B cell (primary cell): ENCODE results near the gene RAB22A. TPM values are rescaled to one million over a fixed set of nuclear protein-coding genes. Genes with fewer than 3 reads are reported as not detected.
A peak's percentile ranks its signal among the peaks of the same experiment; 100 is the strongest.

Experiments used
- ATAC-seq: fragments of 200-7000 bp; cut with Tn5 transposase; one replicate; pipeline ENCODE4 v1.10.0; 2021; ENCODE audit warnings: low read depth, mild to moderate bottlenecking, moderate number of reproducible peaks, moderate library complexity
- CTCF ChIA-PET: fragments of 350-600 bp; sonication (Branson Sonifier 250); formaldehyde crosslinking; loops from one replicate; lab custom pipeline; 2021; ENCODE audit warnings: antibody characterized with exemption, inconsistent platforms; lab: Charles Lee
- POLR2A ChIA-PET: fragments of 350-600 bp; sonication (Branson Sonifier 250); formaldehyde crosslinking; loops from one replicate; lab custom pipeline; 2021; ENCODE audit warnings: antibody characterized with exemption; lab: Charles Lee
- DNase-seq: peaks from one replicate; pipeline ENCODE4 v3.0.0; 2013
- H2AFZ ChIP-seq: 2 replicates; pipeline ENCODE4 v1.6.1; 2012; ENCODE audit warnings: mild to moderate bottlenecking, low read depth, low read length; ENCODE audit not compliant: insufficient read depth, poor library complexity, severe bottlenecking
- H3K27ac ChIP-seq, 2 donors: 1 replicate in 1 of 2; 2 replicates in 1 of 2; pipeline ENCODE4 v1.5.1; 2012 to 2013; ENCODE audit warnings: low read length in 2 of 2, mild to moderate bottlenecking in 2 of 2, moderate library complexity in 1 of 2
- H3K27me3 ChIP-seq, 4 experiments: fragments of 200-600 bp in 1 of 4; sonication (generic) in 1 of 4; replicated peaks in 1 of 4; 1 replicate in 2 of 4; 2 replicates in 2 of 4; pipeline versions ENCODE4 v1.6.1 to v1.7.0; 2013 to 2016; ENCODE audit warnings: low read length in 3 of 4, mild to moderate bottlenecking in 2 of 4, mixed read lengths in 1 of 4, moderate library complexity in 1 of 4; ENCODE audit not compliant: insufficient read depth in 4 of 4, control insufficient read depth in 3 of 4; ENCODE audit errors: control extremely low read depth in 1 of 4
- H3K36me3 ChIP-seq, 2 experiments: replicated peaks in 1 of 2; 1 replicate in 1 of 2; 2 replicates in 1 of 2; pipeline versions ENCODE4 v1.6.1 to v1.7.1; 2013; ENCODE audit warnings: low read length in 1 of 2; ENCODE audit not compliant: insufficient read depth in 2 of 2, control insufficient read depth in 1 of 2; ENCODE audit errors: control extremely low read depth in 1 of 2, extremely low read depth in 1 of 2
- H3K4me1 ChIP-seq, 2 donors: fragments of 200-600 bp in 1 of 2; sonication (generic) in 1 of 2; 1 replicate in 1 of 2; 2 replicates in 1 of 2; pipeline versions ENCODE4 v1.5.1 to v1.6.1; 2013 to 2017; ENCODE audit warnings: low read length in 2 of 2; ENCODE audit not compliant: control insufficient read depth in 2 of 2, insufficient read depth in 2 of 2
- H3K4me2 ChIP-seq: replicated peaks from 2 replicates; pipeline ENCODE3; 2012; ENCODE audit warnings: mild to moderate bottlenecking, low read depth, low read length; ENCODE audit not compliant: poor library complexity, severe bottlenecking
- H3K4me3 ChIP-seq, 5 experiments: fragments of 200-600 bp in 1 of 5; sonication (generic) in 1 of 5; 1 replicate in 3 of 5; 2 replicates in 2 of 5; pipeline versions ENCODE4 v1.5.1 to v1.7.0; 2011 to 2016; ENCODE audit warnings: low read length in 4 of 5, mild to moderate bottlenecking in 4 of 5, low read depth in 2 of 5, control low read depth in 1 of 5, moderate library complexity in 1 of 5; ENCODE audit not compliant: insufficient read depth in 1 of 5; ENCODE audit errors: control extremely low read depth in 1 of 5, extremely low read depth in 1 of 5
- H3K79me2 ChIP-seq: fragments of 200-600 bp; sonication (generic); one replicate; pipeline ENCODE4 v1.6.0; 2016; ENCODE audit warnings: low read length; ENCODE audit not compliant: control insufficient read depth, insufficient read depth
- H3K9ac ChIP-seq: fragments of 200-600 bp; sonication (generic); 2 replicates; pipeline ENCODE4 v1.6.1; 2017; ENCODE audit warnings: mild to moderate bottlenecking, low read length, moderate library complexity
- H3K9me3 ChIP-seq, 3 donors: one replicate each; pipeline versions ENCODE4 v1.6.1 to v1.7.1; 2013; ENCODE audit warnings: low read length in 2 of 3; ENCODE audit not compliant: control insufficient read depth in 2 of 3, insufficient read depth in 1 of 3; ENCODE audit errors: control extremely low read depth in 1 of 3
- H4K20me1 ChIP-seq: 2 replicates; pipeline ENCODE4 v1.6.0; 2012; ENCODE audit warnings: mild to moderate bottlenecking, low read length; ENCODE audit not compliant: insufficient read depth, control insufficient read depth, poor library complexity, severe bottlenecking
- H3K27ac Mint-ChIP-seq: one replicate; pipeline ENCODE4 v1.8.0; 2021; ENCODE audit warnings: mixed read lengths
- H3K27me3 Mint-ChIP-seq: one replicate; pipeline ENCODE4 v1.8.0; 2021; ENCODE audit warnings: mixed read lengths
- H3K4me1 Mint-ChIP-seq: one replicate; pipeline ENCODE4 v1.8.0; 2021; ENCODE audit warnings: mixed read lengths
- H3K4me3 Mint-ChIP-seq: one replicate; pipeline ENCODE4 v1.8.0; 2021; ENCODE audit warnings: mixed read lengths
- H3K9me3 Mint-ChIP-seq: one replicate; pipeline ENCODE4 v1.8.0; 2022; ENCODE audit warnings: mixed read lengths; ENCODE audit not compliant: insufficient read depth
- EZH2 ChIP-seq: IDR thresholded peaks from 2 replicates; pipeline ENCODE4 v1.6.1; 2012; ENCODE audit warnings: borderline replicate concordance, low read depth, mild to moderate bottlenecking, moderate library complexity, low read length; ENCODE audit not compliant: insufficient read depth, poor library complexity, severe bottlenecking
- WGBS: methylation state at CpG from one replicate; pipeline ENCODE4 v1.1.5; 2013; ENCODE audit warnings: missing lambda C conversion rate; ENCODE audit not compliant: insufficient coverage; 5-methylcytosine and 5-hydroxymethylcytosine counted together
- intact Hi-C: fragments of 100-400 bp; cut with micrococcal nuclease; formaldehyde crosslinking; loops from one replicate; pipeline ENCODE4 v1.10.0; 2022
- polyA plus RNA-seq: library from polyadenylated mRNA; depleted of rRNA; stranded (reverse); fragments of >200 nt; gene quantifications from 2 replicates; pipeline ENCODE4 v1.2.3, GENCODE V29; 2012
- total RNA-seq, 2 donors: library from RNA; stranded (reverse); fragments of 120-200 nt in 1 of 2; gene quantifications; 1 replicate in 1 of 2; 2 replicates in 1 of 2; pipeline versions ENCODE4 v1.2.3 to v1.2.4, GENCODE V29; 2013 to 2022
- TF ChIP-seq, protein P1 (sequence below): fragments of 200-600 bp; IDR thresholded peaks from one replicate; pipeline ENCODE4 v1.8.0; 2022; ENCODE audit warnings: antibody characterized with exemption, mild to moderate bottlenecking

Gene RAB22A
- total and polyA plus RNA-seq, 2 donors (not counting 1 experiment from before 2014, with no cell fraction given): 7.5 to 21.1 TPM

DNA sequence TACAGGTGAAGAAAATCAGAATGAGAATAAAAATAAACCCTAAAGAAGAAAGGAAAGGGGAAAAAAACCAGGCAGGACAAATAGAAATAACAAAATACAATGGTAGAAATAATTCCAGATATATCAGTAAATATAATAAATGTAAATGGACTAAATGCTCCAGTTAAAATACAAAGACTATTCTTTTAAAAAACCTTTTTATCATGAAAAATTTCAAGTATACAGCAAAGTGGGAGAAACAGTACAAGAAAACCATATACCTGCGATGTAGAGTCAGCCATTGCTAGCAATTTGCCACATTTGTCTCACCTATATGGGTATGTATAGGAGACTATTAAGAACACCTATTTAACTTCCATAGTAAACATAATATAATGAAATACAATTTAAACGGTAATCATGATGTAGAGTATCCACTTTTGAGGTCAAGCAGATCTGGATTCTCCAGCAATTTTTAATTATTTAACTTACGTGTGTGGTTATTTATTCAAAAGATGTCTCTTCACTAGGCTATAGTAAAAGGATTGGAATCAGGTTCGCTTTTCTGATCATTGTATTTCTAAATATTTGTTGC is 78.6 kb downstream of the RAB22A start:
- H3K4me3 Mint-ChIP-seq: peak overlapping the region; percentile 93
- Histone ChIP-seq H3K4me1 (peaks cover 18 to 21% of the 10 kb centered on the region in 2 donors), H3K27me3 (peaks cover 0 to 5% (median 0%) of the 10 kb centered on the region in 4 experiments), H2AFZ (peak overlapping the region; percentile 77), H4K20me1 (peaks cover 18% of the 10 kb centered on the region), H3K4me2 (peak overlapping the region; percentile 84), H3K4me3 (peak overlapping the region in 2 of 5 experiments; percentile 40 to 74), H3K9ac (peak overlapping the region; percentile 63), H3K36me3 (peaks cover 0 to 6% of the 10 kb centered on the region in 2 experiments), H3K9me3 (no peaks in the 10 kb centered on the region), H3K27ac (peak overlapping the region; percentile 66 to 97), H3K79me2 (peaks cover 39% of the 10 kb centered on the region)
- ATAC-seq (no peak), DNase-seq (no peak)
- TF ChIP-seq, protein P1, sequence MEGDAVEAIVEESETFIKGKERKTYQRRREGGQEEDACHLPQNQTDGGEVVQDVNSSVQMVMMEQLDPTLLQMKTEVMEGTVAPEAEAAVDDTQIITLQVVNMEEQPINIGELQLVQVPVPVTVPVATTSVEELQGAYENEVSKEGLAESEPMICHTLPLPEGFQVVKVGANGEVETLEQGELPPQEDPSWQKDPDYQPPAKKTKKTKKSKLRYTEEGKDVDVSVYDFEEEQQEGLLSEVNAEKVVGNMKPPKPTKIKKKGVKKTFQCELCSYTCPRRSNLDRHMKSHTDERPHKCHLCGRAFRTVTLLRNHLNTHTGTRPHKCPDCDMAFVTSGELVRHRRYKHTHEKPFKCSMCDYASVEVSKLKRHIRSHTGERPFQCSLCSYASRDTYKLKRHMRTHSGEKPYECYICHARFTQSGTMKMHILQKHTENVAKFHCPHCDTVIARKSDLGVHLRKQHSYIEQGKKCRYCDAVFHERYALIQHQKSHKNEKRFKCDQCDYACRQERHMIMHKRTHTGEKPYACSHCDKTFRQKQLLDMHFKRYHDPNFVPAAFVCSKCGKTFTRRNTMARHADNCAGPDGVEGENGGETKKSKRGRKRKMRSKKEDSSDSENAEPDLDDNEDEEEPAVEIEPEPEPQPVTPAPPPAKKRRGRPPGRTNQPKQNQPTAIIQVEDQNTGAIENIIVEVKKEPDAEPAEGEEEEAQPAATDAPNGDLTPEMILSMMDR: no peak
- no peak for TF ChIP-seq EZH2
- no peak overlapping the region for H3K27ac Mint-ChIP-seq
- peaks cover 7% of the 10 kb centered on the region for H3K27me3 Mint-ChIP-seq
- H3K9me3 Mint-ChIP-seq: no peaks in the 10 kb centered on the region
- ChIA-PET POLR2A (interaction anchor here (1.1 kb wide), 2 partner anchors 78 to 82 kb away, joined by 3 to 5 read pairs; partner anchors contain the start of gene RAB22A), CTCF (interaction anchor here (1.0 to 1.4 kb wide), 2 partner anchors 78 to 149 kb away, joined by 3 to 4 read pairs; no protein-coding TSS in a partner anchor)
- no CpG with 5 or more reads among the region's 4 CpGs for WGBS
- intact Hi-C loops: loop anchor here (1.0 to 5.0 kb wide), 2 partner anchors 79 to 151 kb away; partner anchors contain the start of gene RAB22A
- peaks cover 33% of the 10 kb centered on the region for H3K4me1 Mint-ChIP-seq

DNA sequence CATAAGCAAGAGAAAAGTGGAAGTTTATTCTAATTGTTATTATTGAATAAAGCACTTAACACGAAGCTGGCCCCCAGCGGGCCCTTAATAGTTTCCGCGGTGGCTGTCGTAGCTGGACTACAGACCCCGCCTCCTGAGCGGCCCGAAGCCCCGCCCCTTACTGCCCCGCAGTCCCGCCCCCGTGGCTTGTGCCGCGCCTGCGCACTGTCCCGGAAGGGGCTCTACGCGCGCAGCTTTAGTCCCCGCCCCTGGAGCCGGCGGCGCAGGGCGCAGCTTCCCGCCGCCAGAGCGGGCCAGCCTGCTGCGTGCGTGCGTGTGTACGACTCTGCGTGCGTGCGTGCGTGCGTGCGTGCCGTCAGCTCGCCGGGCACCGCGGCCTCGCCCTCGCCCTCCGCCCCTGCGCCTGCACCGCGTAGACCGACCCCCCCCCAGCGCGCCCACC is 79.4 kb downstream of the RAB22A start, which contains the start of gene VAPB:
Gene VAPB, plus strand, starts transcription at position 348 of the 442 bp plus-strand sequence. CDS start 231 bp downstream, outside the sequence.
- Histone ChIP-seq H3K4me2 (peak within 1 kb of the TSS; percentile 84), H4K20me1 (peaks cover 25% of the 10 kb centered on the region), H3K9me3 (no peaks in the 10 kb centered on the region), H2AFZ (peak within 1 kb of the TSS; percentile 77), H3K36me3 (peaks cover 0 to 6% of the 10 kb centered on the region in 2 experiments), H3K79me2 (peaks cover 47% of the 10 kb centered on the region), H3K4me3 (peak within 1 kb of the TSS; percentile 60 to 86 (median 75)), H3K9ac (peak within 1 kb of the TSS; percentile 86), H3K4me1 (peaks cover 18 to 21% of the 10 kb centered on the region in 2 donors), H3K27me3 (peaks cover 0 to 3% (median 0%) of the 10 kb centered on the region in 4 experiments), H3K27ac (peak within 1 kb of the TSS; percentile 97 to 99)
- H3K27ac Mint-ChIP-seq: peak within 1 kb of the TSS; percentile 94
- no peak for TF ChIP-seq EZH2
- TF ChIP-seq, protein P1: no peak
- H3K4me1 Mint-ChIP-seq: peaks cover 37% of the 10 kb centered on the region
- no peaks in the 10 kb centered on the region for H3K9me3 Mint-ChIP-seq
- intact Hi-C loops: loop anchor here (1.0 to 5.0 kb wide), 4 partner anchors 80 to 261 kb away; partner anchors contain the start of gene RAB22A
- peaks cover 3% of the 10 kb centered on the region for H3K27me3 Mint-ChIP-seq
- ChIA-PET POLR2A (interaction anchor here (0.5 to 1.1 kb wide), 9 partner anchors 16 to 990 kb away, joined by 3 to 11 read pairs (median 5); partner anchors contain the start of genes RAB22A and STX16), CTCF (interaction anchor here (0.7 to 1.4 kb wide), 9 partner anchors 19 to 1042 kb away, joined by 3 to 6 read pairs (median 3); partner anchors contain the start of gene STX16)
- peak within 1 kb of the TSS; percentile 95 for H3K4me3 Mint-ChIP-seq
- peak; percentile 97 for DNase-seq
- WGBS: under 1% methylated on average over 49 of the region's 51 CpGs
- ATAC-seq: peak; percentile 96
